ENCODE data around the gene RHO.

DNA sequence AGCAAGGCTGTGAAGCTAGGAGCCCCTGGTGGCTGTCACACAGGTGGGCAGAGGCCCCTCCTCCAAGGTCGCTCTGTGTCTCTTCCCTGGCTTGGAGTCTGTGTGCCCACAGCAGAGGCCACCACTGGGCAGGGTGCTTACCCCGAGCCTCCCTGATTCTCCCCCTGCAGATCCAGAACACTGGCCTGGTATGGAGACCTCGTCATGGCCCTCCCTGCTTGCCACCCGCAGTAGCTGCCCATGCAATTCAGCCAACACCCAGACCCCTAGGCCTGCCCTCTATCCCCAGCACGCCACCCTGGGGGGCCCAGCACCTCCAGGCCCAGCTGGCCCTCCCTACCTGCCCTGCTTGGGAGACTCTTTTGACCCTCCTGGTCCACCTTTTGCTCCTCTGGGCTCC is 5.5 kb upstream of the RHO start:
- TF ChIP-seq, protein P1, sequence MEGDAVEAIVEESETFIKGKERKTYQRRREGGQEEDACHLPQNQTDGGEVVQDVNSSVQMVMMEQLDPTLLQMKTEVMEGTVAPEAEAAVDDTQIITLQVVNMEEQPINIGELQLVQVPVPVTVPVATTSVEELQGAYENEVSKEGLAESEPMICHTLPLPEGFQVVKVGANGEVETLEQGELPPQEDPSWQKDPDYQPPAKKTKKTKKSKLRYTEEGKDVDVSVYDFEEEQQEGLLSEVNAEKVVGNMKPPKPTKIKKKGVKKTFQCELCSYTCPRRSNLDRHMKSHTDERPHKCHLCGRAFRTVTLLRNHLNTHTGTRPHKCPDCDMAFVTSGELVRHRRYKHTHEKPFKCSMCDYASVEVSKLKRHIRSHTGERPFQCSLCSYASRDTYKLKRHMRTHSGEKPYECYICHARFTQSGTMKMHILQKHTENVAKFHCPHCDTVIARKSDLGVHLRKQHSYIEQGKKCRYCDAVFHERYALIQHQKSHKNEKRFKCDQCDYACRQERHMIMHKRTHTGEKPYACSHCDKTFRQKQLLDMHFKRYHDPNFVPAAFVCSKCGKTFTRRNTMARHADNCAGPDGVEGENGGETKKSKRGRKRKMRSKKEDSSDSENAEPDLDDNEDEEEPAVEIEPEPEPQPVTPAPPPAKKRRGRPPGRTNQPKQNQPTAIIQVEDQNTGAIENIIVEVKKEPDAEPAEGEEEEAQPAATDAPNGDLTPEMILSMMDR (IDR thresholded peaks at IDR 0.05): no peak
- no peak for TF ChIP-seq SMC3 (IDR thresholded peaks at IDR 0.05; ENCODE audit: low read depth, low read length)
- no peak for TF ChIP-seq RXRA (IDR thresholded peaks at IDR 0.05; ENCODE audit: borderline replicate concordance, low read depth)
- TF ChIP-seq SIN3A (IDR thresholded peaks at IDR 0.05; ENCODE audit: borderline replicate concordance, low read depth, low read length): no peak
- no peak for TF ChIP-seq CHD2 (IDR thresholded peaks at IDR 0.05; ENCODE audit: low read length, partially characterized antibody)
- TF ChIP-seq TCF12 (IDR thresholded peaks at IDR 0.05): no peak
- TF ChIP-seq, protein P2, sequence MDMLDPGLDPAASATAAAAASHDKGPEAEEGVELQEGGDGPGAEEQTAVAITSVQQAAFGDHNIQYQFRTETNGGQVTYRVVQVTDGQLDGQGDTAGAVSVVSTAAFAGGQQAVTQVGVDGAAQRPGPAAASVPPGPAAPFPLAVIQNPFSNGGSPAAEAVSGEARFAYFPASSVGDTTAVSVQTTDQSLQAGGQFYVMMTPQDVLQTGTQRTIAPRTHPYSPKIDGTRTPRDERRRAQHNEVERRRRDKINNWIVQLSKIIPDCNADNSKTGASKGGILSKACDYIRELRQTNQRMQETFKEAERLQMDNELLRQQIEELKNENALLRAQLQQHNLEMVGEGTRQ (IDR thresholded peaks at IDR 0.05; ENCODE audit: borderline replicate concordance, low read depth, low read length): no peak
- no peak for TF ChIP-seq JUND (IDR thresholded peaks at IDR 0.05)
- no peak for TF ChIP-seq NFIC (IDR thresholded peaks at IDR 0.05; ENCODE audit: borderline replicate concordance)
- no peak for TF ChIP-seq YY1 (IDR thresholded peaks at IDR 0.05; ENCODE audit: low read depth)
